Endothelial cell of umbilical vein (primary cell): ENCODE measurements around the gene XPNPEP1. TPM values are rescaled to one million over a fixed set of nuclear protein-coding genes. Genes with fewer than 3 reads are reported as not detected.

ENCODE experiments used
- BruUV-seq: library from RNA; stranded (reverse); fragments of 400-500 nt; replicated peaks from 2 replicates; lab custom pipeline; 2021; lab: Mats Ljungman, UMichigan
- CTCF ChIA-PET: fragments of 300-600, 350-600 bp; sonication (Branson Sonifier 250); formaldehyde crosslinking; loops from one replicate; lab custom pipeline; 2021; ENCODE audit warnings: antibody characterized with exemption, inconsistent platforms; lab: Charles Lee
- POLR2A ChIA-PET: fragments of 300-600, 350-600 bp; sonication (Branson Sonifier 250); formaldehyde crosslinking; loops from one replicate; lab custom pipeline; 2021; ENCODE audit warnings: antibody characterized with exemption, inconsistent platforms; lab: Charles Lee
- DNase-seq: peaks from one replicate; pipeline ENCODE4 v3.0.0-alpha.2; 2011; ENCODE audit warnings: low read depth, low spot score
- FAIRE-seq: peaks from 2 replicates; lab custom pipeline; 2011; peaks lifted over from hg19 to GRCh38; lab: Jason Lieb, UNC
- H2AFZ ChIP-seq: 2 replicates; pipeline ENCODE4 v1.6.0; 2012; ENCODE audit warnings: low read depth, low read length, control low read depth, inconsistent platforms
- H3K27ac ChIP-seq: 2 replicates; pipeline ENCODE4 v1.5.1; 2011; ENCODE audit warnings: low read depth, mild to moderate bottlenecking, control low read depth, low read length, moderate library complexity; ENCODE audit not compliant: insufficient read depth
- H3K27me3 ChIP-seq, 2 experiments: 2 replicates each; pipeline versions ENCODE4 v1.6.0 to v1.6.1; 2011; ENCODE audit warnings: low read length in 2 of 2, mixed read lengths in 1 of 2; ENCODE audit not compliant: control insufficient read depth in 2 of 2, insufficient read depth in 2 of 2
- H3K36me3 ChIP-seq, 2 experiments: 2 replicates in 1 of 2; 3 replicates in 1 of 2; pipeline ENCODE4 v1.5.1; 2011; ENCODE audit warnings: low read length in 2 of 2, mild to moderate bottlenecking in 1 of 2, moderate library complexity in 1 of 2; ENCODE audit not compliant: control insufficient read depth in 2 of 2, insufficient read depth in 2 of 2; ENCODE audit errors: extremely low read depth in 1 of 2
- H3K4me1 ChIP-seq: 3 replicates; pipeline ENCODE4 v1.5.1; 2011; ENCODE audit warnings: mild to moderate bottlenecking, low read length; ENCODE audit not compliant: control insufficient read depth, insufficient read depth; ENCODE audit errors: extremely low read depth
- H3K4me2 ChIP-seq: 2 replicates; pipeline ENCODE4 v1.6.1; 2011; ENCODE audit warnings: low read length, control low read depth, mixed read lengths; ENCODE audit not compliant: insufficient read depth
- H3K4me3 ChIP-seq, 3 experiments: fragments of 200-600 bp in 1 of 3; sonication (generic), shearing (Covaris generic) in 1 of 3; replicated peaks in 1 of 3; 2 replicates each; pipeline ENCODE4 v1.5.1; 2011 to 2016; ENCODE audit warnings: control low read depth in 3 of 3, low read length in 3 of 3, mild to moderate bottlenecking in 2 of 3, inconsistent platforms in 1 of 3, low read depth in 1 of 3, moderate library complexity in 1 of 3; ENCODE audit not compliant: insufficient read depth in 1 of 3
- H3K79me2 ChIP-seq: 2 replicates; pipeline ENCODE4 v1.6.0; 2012; ENCODE audit warnings: low read length, inconsistent platforms; ENCODE audit not compliant: control insufficient read depth, insufficient read depth
- H3K9ac ChIP-seq: replicated peaks from 2 replicates; pipeline ENCODE3; 2011; ENCODE audit warnings: low read length, control low read depth; ENCODE audit not compliant: insufficient read depth; ENCODE audit errors: extremely low read depth
- H3K9me1 ChIP-seq: replicated peaks from 3 replicates; pipeline ENCODE4 v1.6.0; 2011; ENCODE audit warnings: mild to moderate bottlenecking, low read length; ENCODE audit not compliant: control insufficient read depth, insufficient read depth; ENCODE audit errors: extremely low read depth
- H3K9me3 ChIP-seq: replicated peaks from 2 replicates; pipeline ENCODE4 v1.5.1; 2012; ENCODE audit warnings: low read length, inconsistent platforms; ENCODE audit not compliant: control insufficient read depth, insufficient read depth
- H4K20me1 ChIP-seq: replicated peaks from 2 replicates; pipeline ENCODE3; 2011; ENCODE audit warnings: mild to moderate bottlenecking, low read length; ENCODE audit not compliant: control insufficient read depth, insufficient read depth; ENCODE audit errors: extremely low read depth
- EZH2 ChIP-seq: IDR thresholded peaks from 2 replicates; pipeline ENCODE4 v1.6.1; 2012; ENCODE audit warnings: borderline replicate concordance, low read depth, mild to moderate bottlenecking, moderate library complexity, low read length, inconsistent platforms; ENCODE audit not compliant: severe bottlenecking
- FOS ChIP-seq: IDR thresholded peaks from 2 replicates; pipeline ENCODE4 v1.6.1; 2011; ENCODE audit warnings: mild to moderate bottlenecking, low read length, moderate library complexity, borderline replicate concordance; ENCODE audit not compliant: insufficient read depth
- GATA2 ChIP-seq: IDR thresholded peaks from 2 replicates; pipeline ENCODE4 v1.7.0; 2011; ENCODE audit warnings: low read depth, mild to moderate bottlenecking, moderate library complexity, mixed read lengths, low read length; ENCODE audit not compliant: insufficient read length, insufficient read depth
- JUN ChIP-seq: IDR thresholded peaks from 2 replicates; pipeline ENCODE4 v1.6.1; 2011; ENCODE audit warnings: borderline replicate concordance, low read depth; ENCODE audit not compliant: insufficient read length, insufficient read depth
- MYC ChIP-seq: IDR thresholded peaks from one replicate; pipeline ENCODE4 v1.6.1; 2011; ENCODE audit warnings: mild to moderate bottlenecking, low read depth, low read length
- POLR2A ChIP-seq: IDR thresholded peaks from 2 replicates; pipeline ENCODE4 v1.6.1; 2012; ENCODE audit warnings: low read depth, mild to moderate bottlenecking, control low read depth, low read length
- POLR2AphosphoS5 ChIP-seq: IDR thresholded peaks from 2 replicates; pipeline ENCODE4 v1.6.1; 2012; ENCODE audit warnings: low read depth, mild to moderate bottlenecking, control low read depth, low read length, moderate library complexity; ENCODE audit not compliant: insufficient read depth
- dilution Hi-C: fragments of 300-500 bp; cut with MboI; formaldehyde crosslinking; loops from one replicate; pipeline ENCODE4 v1.15.0; 2019; ENCODE audit warnings: low sequenced_read_pairs; ENCODE audit not compliant: extremely low pct_ligation_motif_present
- intact Hi-C: fragments of 100-400 bp; cut with micrococcal nuclease; formaldehyde crosslinking; loops from one replicate; pipeline ENCODE4 v1.10.0; 2022
- polyA plus RNA-seq, 4 experiments: library from polyadenylated mRNA; depleted of rRNA in 3 of 4; stranded (reverse) in 3 of 4; unstranded in 1 of 4; fragments of >200 nt; gene quantifications; 2 replicates each; pipeline versions ENCODE4 v1.2.1 to v1.2.3, GENCODE V29; 2011 to 2012; ENCODE audit warnings: missing spikeins in 1 of 4
- total RNA-seq: library from RNA; stranded (reverse); gene quantifications from 2 replicates; pipeline ENCODE4 v1.2.3, GENCODE V29; 2021
- TF ChIP-seq, protein P1 (sequence below), 2 donors: IDR thresholded peaks; 1 replicate in 1 of 2; 2 replicates in 1 of 2; pipeline ENCODE4 v1.5.1; 2011; ENCODE audit warnings: low read length in 2 of 2, mild to moderate bottlenecking in 2 of 2, moderate library complexity in 2 of 2, control low read depth in 1 of 2, inconsistent platforms in 1 of 2, low read depth in 1 of 2; ENCODE audit not compliant: insufficient read depth in 1 of 2; ENCODE audit errors: extremely low read depth in 1 of 2
- TF ChIP-seq, protein P2 (sequence below): IDR thresholded peaks from 2 replicates; pipeline ENCODE4 v1.6.1; 2011; ENCODE audit not compliant: insufficient read depth, insufficient read length

Gene XPNPEP1
- total and polyA plus RNA-seq, 2 donors (not counting 3 experiments of a cell fraction or from before 2014, with no cell fraction given), result 81.1 to 245 TPM

DNA sequence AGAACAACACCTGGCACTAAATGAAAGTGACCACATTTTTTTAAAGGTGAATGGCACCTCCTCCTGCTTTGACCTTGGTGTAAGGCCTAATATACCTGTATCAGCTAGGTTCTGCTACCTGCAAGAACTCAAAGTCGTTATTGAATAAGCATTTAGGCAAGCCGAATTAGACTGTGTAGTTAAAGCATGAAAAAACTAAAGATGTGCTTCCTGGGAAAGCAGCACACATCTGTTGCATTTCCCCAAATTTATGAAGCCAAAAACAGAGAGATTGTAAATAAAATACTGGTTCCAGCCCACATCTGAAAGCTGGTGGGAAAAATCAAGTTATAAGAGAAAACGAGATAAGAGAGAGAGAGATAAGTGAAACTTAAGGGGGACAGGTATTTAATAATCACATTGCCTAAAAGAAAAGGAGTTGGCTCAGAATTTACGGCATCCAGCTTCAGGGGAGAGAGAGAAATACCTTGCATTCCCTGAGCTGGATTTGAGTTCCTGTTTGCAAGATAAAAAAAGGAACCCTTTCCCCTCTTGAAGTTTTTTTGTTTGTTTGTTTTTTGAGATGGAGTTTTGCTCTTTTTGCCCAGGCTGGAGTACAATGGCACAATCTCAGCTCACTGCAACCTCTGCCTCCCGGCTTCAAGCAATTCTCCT is 1.8 kb upstream of the XPNPEP1 start:
- H3K9ac ChIP-seq, result no peak overlapping the region
- TF ChIP-seq, protein P1, sequence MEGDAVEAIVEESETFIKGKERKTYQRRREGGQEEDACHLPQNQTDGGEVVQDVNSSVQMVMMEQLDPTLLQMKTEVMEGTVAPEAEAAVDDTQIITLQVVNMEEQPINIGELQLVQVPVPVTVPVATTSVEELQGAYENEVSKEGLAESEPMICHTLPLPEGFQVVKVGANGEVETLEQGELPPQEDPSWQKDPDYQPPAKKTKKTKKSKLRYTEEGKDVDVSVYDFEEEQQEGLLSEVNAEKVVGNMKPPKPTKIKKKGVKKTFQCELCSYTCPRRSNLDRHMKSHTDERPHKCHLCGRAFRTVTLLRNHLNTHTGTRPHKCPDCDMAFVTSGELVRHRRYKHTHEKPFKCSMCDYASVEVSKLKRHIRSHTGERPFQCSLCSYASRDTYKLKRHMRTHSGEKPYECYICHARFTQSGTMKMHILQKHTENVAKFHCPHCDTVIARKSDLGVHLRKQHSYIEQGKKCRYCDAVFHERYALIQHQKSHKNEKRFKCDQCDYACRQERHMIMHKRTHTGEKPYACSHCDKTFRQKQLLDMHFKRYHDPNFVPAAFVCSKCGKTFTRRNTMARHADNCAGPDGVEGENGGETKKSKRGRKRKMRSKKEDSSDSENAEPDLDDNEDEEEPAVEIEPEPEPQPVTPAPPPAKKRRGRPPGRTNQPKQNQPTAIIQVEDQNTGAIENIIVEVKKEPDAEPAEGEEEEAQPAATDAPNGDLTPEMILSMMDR (IDR thresholded peaks at IDR 0.05; ENCODE audit: extremely low read depth in 1 of 2, insufficient read depth in 1 of 2, low read depth in 1 of 2, low read length in 2 of 2), result no peak
- TF ChIP-seq MYC (no peak), GATA2 (no peak), EZH2 (no peak), FOS (no peak), POLR2A (no peak), JUN (no peak), POLR2AphosphoS5 (no peak)
- TF ChIP-seq, protein P2, sequence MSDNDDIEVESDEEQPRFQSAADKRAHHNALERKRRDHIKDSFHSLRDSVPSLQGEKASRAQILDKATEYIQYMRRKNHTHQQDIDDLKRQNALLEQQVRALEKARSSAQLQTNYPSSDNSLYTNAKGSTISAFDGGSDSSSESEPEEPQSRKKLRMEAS, result no peak
- CTCF ChIA-PET, result interaction anchor here (1.3 to 1.4 kb wide), 2 partner anchors 44 to 53 kb away, joined by 3 to 4 read pairs; no protein-coding TSS in a partner anchor
- H3K4me1 ChIP-seq, result peaks cover 12% of the 10 kb centered on the region
- intact Hi-C loops, result loop anchor here (5.0 kb wide), 1 partner anchor 42 kb away; no protein-coding TSS in a partner anchor
- no peak overlapping the region for H3K27ac ChIP-seq
- no TSS peak for BruUV-seq
- no peaks in the 10 kb centered on the region for H4K20me1 ChIP-seq
- H3K9me1 ChIP-seq, result no peaks in the 10 kb centered on the region
- peaks cover 26% of the 10 kb centered on the region for H3K79me2 ChIP-seq
- H2AFZ ChIP-seq, result no peak overlapping the region
- no peaks in the 10 kb centered on the region for H3K36me3 ChIP-seq
- no peaks in the 10 kb centered on the region for H3K27me3 ChIP-seq
- FAIRE-seq, result no peak
- no peaks in the 10 kb centered on the region for H3K9me3 ChIP-seq
- POLR2A ChIA-PET, result no interaction called here
- dilution Hi-C loops, result no loop called here
- no peak overlapping the region for H3K4me3 ChIP-seq
- H3K4me2 ChIP-seq, result no peak overlapping the region
- DNase-seq, result no peak
